ENCODE data around the gene ITIH4.
A peak's percentile ranks its signal among the peaks of the same experiment; 100 is the strongest.

The ITIH4 gene

DNA sequence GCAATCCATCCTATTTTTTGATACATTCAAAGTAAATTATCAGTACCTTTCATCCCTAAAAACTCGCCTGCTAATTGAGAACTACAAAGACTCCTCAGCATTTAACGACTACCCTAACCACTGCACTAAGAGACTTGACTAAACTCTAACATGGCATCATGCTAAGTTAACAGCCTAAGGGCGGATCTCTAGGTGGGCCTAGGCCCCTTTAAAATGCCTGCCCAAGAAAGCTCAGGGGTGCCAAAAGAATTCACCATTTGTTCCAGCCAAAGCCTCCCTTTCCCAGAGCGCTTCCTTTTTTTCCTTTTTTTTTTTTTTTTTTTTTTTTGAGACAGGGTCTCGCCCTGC, 59.2 kb downstream of the ITIH4 start:
- DNase-seq (ENCODE audit: low read depth in 2 of 3, low spot score in 2 of 3): no peak

DNA sequence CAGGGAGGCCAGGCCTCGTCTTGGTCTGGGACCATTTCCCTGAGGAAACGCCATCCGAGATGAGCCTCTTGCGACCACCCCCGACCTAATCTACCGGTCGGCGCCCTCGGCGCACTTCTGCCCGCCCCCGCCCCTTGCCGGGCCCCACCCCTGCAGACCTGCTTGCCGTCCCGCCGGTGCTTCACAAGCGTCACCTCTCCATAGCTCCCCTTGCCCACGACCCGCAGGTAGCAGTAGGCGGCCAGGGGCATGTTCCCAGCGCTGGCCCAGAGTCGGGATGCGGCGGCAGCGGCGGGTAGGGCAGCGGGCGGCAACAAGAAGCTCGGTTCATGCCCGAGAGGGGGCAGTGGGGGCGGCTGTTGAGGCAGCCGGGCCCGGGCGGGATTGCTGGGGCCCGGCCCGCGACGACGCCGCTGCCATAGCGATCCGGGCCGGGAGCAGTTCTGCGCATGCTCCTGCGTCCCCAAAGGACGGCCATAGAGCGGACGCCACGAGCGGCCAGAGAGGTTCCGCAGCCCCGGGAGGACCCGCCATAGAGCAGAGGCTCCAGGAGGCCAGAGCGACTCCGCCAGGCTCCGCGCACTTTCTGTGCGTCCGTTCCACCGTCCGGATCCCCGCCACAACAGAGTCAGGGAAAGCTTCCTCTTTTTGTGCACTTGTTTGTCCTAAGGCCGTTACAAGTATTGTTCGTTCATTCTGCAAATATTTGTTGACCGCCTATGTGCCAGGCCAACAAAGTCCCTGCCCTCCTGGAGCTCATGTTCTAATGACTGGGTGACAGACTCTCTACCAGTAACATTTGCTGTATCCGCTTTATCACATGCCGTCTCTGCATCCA, 59.8 kb downstream of the ITIH4 start, which contains the start of gene NEK4:
Gene NEK4 (minus strand): TSS at position 445 of the 838 bp plus-strand sequence. CDS start 194 bp downstream, at position 251.
- DNase-seq (ENCODE audit: low read depth in 2 of 3, low spot score in 2 of 3): peak; percentile 73 to 74 (median 74)

DNA sequence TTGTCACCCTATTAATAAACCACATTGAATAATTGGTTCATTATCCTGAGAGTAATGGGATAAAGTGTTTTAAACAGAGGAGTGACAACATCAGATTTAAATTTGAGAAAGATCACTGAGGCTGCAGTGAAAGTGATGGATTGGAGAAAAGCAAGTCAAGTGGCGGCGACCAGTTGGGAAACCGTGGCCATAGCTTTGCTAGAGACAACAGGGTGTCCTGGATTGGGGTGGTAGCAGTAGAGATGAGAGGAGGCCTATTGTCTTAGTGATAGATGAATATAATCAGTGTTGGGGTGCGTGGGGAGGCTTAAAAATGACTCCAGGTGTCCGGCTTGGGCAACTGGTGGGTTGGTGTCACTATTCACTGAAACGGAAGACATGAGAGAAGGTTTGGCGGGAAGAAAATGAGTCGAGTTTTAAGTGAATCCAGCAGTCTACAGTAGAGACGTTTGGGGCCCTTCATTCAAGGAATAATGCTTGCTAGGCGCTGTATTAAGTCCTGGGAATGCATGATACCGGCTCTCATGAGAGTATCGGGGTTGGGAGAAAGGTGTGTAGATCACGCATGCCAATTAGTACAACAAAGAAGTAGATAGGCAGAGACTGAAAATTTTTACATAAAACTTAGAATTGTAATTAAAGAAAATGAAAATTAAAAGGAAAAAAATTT, 60.6 kb downstream of the ITIH4 start:
- DNase-seq (ENCODE audit: low read depth in 2 of 3, low spot score in 2 of 3): no peak

DNA sequence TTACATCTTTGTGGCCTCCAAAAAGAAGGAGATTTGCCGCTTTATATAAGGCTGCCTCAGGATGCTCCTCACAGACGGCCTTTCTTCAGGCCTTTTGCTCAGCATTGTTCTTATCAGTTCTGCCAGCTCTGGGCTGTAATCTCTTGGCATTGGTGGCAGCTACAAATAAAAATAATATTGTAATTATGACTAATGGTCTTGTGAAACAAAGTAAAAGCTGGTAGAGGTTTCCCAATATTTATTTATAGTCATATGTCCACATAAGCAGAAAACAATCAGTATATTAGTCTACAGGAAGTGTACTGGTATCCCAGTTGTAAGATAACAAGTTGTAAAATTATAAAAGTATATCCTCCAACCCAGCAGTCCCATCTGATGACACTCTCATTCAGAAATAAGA, 67.0 kb downstream of the ITIH4 start:
- no peak for DNase-seq (ENCODE audit: low read depth in 2 of 3, low spot score in 2 of 3)
